Measurements from ENCODE around the gene MAIP1.

The MAIP1 gene

DNA sequence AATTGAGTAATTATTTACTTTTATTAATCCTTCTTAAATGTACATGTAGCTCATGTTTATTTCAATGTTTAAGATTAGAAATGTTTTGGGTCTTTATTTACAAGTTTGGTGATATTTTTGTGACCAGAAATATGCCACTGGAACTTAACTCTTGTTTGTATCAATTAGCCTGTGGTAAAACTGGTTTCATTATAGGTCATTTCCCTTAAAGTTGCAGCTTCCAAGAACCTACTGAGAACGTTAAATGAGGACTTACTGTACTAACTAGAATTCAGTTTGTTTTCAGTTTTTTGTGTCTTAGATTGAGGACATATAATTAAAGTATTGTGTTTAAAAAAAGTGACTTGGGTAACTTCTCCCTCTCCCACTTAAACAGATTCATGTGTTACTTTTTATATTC, 4.4 kb upstream of the MAIP1 start:
- DNase-seq = no peak

DNA sequence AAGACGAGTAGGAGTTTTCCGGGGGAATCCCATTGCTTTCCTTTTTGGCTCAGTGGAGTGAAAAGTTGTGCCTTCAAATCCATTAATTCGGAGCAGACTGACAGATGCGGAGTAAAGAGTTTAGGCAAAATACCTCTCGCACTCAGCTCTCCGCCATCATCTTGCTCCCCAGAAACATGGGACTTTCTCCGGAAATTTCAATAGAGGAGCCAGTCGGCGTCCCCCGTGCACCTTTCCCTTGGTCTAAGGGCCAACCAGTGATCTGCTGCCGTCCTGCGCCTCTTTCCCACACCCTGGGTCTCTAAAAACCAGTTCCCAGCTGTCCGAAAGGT, 409 bp upstream of the MAIP1 start:
- no peak for DNase-seq

DNA sequence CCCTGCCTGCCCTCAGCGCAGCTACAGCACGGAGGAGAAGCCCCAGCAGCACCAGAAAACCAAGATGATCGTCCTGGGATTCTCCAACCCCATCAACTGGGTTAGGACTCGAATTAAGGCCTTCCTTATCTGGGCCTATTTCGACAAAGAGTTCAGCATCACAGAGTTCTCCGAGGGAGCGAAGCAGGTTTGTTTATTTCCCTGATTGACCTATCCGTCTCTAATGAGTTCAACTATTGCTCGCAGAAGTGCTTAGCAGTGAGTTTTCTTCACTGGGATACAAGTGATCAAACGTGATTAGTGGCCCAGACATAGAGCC, 639 bp downstream of the MAIP1 start:
- no peak for DNase-seq

DNA sequence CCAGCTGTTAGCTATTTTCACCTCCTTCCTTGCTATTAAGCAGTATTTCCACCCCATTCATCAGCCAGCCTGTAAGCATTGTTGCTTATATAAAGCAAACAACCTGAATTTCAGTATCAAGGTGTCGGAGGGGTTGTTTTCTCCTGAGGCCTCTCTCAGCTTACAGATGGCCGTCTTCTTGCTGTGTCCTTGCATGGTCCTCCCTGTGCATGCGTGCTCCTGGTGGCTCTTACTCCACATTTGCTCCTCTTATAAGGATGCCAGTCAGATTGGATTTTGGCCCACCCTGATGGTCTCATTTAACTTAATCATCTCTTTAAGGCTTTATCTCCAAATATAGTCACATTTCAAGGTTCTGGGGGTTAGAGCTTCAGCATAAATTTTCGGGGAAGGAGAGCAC, 2.6 kb downstream of the MAIP1 start:
- no peak for DNase-seq

DNA sequence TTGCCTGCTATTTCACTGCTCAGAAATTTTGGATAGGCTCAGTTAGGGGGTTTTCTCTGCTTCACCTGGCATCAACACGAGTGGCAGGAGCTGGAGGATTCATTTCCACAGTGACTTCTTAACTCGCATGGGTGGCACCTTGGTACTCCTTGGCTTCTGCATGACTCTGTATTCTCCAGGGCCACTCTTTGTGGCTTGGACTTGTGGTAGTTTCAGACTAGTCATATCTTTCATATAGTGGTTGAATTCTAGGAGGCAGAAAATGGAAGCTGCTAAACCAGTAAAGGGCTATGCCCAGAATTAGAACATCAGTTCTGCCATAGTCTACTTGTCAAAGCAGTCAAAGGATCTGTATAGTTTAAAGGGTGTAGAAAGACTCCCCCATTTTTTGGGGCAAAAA, 6.8 kb downstream of the MAIP1 start:
- DNase-seq = no peak

DNA sequence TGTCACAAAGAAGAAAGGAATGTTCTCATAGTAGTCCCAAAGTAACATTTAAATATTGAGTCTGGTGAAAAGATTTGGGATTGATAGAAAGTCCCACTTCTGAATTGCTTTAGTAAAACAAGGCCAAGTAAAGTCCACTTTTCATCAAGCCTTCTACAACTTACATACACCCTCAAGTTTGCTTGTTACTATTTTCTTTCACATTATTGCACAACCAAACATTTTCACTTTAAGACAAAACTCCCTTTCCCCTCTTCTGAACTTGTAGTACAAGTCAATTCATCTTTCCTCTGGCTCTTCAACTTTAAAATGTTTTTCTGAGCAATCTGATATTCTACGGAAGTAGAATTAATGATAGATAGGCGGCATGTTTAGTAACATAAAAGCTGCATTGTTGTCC, 11.0 kb downstream of the MAIP1 start:
- no peak for DNase-seq

DNA sequence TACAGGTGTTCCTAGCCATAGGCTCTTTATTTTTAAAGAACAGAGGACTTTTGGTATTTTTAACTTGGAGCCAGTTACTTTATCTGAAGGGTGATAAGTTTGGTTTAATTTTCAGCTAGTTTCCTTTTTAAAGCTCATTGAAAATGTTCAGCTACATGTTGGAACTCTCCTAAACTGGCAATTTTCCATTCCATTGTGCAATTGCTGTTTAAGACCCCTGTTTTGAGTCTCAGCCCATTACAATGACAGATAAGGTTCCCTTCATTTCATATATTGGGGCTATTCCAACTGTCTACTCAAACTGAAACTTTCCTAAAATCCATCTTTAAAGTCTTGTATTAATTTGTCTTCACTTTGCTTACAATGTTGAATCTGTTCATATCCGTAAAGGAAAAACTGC, 11.6 kb downstream of the MAIP1 start:
- no peak for DNase-seq

DNA sequence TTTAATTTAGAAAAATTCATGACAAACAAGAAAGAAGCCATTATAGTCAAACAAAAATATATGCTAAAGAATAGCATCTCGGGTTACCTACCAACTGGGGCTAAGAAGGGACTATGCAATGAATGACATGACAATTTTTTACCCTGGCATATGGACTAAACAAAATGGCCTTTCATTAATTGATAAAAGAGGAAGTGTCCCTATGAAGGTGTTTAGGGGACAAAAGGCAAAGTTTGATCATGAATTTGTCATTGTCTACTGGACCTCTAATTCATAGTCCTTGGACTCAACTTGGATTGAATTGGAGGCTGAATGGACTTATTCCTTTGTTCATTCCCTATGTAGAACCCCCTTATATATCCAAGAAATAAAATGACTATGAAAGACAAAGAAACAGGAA, 12.7 kb downstream of the MAIP1 start:
- no peak for DNase-seq

DNA sequence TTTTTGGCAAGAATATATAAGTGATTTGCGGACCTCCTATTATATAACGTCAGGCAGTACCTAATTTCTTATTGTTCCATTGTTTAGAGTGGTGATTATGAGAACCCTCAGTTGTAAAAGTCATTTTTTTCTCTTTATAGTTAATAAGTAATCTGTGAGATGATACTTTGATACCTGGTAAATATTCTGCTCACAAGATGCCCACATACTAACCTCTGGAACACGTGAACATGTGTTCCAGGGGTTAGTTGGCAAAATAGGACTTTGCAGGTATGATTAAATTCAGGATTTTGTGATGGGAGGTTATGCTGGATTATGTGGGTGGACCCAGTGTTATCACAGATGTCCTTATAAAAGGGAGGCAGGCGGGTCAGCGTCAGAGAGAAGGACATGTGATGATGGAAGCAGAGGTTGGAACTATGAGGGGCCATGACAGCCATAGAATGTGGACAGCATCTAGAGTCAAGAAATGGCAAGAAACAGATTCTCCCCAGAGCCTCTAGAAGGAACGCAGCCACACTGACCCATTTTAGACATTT, 16.8 kb downstream of the MAIP1 start:
- no peak for DNase-seq

DNA sequence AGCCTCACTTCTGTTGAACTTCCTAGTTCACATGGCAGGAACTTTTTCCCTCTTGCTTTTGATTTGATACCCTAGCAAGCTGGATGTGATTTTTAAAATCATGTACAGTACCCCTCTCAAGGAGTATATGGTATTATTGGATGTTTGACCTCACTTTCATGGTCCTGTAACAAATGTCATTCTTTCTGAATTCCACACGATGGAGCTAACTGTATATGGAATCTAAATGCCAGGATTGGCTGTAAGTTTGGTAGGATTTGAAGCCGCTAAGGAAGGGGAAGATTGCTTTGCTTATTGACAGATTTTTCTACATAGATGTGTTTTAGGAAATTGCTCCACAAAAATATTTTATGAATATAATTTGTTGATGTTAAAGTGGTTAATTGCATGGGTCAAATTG, 18.3 kb downstream of the MAIP1 start:
- DNase-seq = no peak

DNA sequence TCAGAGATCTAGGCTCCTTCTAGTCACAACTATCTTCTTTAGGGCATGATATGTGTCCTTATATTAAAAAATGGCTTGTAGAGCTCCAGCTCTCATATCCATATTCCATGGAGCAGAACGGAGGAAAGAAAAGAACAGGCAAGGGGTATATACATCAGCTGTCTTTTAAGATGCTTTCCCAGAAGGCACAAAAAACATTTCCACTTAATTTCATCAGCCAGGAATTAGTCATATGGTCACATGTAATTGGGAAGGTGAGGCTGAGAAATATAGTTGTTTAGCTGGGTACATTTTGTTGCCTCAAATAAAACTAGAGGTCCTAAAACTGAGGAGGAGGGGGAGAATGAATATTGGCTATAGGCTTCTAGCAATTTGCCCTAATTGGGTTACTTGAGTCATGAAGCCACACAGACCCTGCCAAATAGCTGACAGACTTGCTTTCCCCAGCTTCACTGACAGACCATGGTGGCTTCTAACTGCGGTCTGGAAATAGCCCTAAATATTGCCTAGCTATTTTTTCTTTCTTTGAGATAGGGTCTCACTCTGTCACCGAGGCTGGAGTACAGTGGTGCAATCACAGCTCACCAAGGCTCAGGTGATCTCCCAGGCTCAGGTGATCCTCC, 20.0 kb downstream of the MAIP1 start:
- DNase-seq = no peak

DNA sequence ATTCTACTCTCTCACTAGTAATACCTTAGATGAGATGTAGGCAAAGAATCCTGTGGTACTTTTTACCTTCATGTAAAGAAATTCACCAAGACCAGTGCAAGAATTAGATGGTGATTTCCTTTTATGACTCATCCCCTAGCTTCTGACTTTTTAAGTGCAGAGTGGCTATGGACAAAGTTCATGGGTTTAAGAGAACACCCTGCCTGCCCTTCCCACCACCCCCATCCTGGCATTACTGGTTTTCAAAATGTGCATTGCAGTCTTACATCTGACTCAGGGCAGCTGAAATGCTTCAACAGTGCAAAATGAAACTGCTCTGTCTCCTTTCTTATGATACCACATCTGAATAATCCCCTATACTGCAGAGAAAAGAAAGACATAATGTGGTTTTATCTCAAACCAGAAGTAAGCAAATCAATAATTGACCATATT, 22.6 kb downstream of the MAIP1 start:
- DNase-seq = no peak

DNA sequence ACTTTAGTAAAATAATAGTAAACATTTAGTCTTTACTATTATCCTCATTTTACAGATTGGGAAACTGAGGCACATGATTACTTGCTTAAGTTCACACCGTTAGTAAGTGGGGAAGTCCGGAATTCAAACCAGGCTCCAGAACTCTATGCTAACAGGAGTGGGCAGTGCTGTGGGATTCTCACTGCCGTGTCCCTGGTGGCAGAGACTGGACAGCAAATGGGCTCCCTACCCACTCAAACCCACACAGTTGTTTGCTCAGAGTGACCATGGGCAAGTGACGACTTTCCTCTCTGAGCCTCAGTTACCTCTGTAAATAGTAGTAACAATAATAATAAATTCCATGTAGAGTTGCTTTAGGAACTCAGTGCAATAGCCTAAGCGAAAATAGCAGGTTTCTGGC, 24.0 kb downstream of the MAIP1 start:
- DNase-seq = no peak

DNA sequence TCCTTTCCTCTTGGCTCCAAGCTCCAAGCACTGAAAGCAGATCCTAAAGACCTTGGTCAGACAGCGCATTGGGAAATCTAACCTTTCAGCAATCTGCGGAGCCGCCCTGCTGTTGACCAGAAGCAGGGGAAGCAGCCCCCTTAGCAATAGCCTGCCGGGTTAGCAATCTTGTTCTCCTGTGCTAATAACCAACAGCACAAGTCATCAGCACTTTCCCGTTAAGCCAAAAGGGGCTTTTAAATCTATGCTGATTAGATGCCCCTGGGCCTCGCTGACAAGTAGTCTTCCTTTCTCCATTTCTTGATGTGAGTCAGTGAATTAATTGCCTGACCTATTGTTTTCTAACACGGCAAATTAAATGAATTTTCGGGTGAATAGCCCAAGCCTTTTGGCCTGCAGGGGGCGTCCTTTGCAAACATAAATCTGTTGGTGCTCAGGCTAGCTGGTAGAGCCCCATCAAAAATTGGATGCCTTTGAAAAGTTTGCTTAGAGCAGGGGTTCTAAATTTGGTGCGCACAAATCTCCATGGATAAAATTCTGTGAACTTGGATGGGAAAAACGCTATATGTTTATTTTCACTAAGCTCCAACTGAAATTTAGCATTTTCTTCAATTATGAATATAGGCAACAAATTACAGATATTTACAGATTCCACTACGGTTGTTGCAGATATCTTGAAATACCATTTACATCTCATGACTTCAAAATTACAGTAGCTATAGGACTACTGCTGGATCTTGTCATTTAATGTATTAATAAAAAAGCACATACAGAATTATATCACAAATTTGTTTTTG, 24.6 kb downstream of the MAIP1 start:
- peak; percentile 84 for DNase-seq

DNA sequence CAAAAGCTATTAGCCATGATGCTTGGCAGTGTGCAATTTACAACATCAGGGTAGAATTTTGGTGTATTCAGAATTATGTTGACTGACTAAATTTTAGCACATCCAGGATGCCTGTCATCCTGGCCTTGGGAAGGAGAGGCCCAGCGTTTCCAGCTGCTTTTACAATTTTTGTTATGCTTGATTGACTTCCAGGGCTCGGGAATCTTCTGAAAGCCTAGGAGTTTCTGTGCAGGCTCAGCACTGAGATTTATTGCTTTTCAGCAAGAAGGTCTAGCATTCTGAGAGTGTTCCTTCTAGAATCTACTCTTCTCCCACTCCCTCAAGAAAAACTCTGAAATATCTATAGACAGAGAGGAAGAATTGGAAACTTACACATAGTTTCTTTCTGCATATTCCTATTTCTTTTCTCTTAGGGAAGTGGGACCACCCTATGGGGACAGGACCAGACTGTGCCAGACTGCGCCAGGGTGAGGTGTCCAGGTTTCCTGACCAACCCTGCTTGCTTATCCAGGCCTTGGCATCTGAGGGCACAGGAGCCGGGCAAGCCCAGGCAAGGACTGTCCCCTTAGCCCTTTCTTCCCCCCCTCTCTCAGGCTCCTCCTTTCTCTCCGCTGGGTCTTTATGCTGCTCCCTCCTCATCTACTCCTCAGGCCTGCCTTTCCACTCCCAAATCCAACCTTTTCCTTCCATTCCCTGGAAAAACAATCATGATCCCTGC, 26.9 kb downstream of the MAIP1 start:
- DNase-seq = no peak

DNA sequence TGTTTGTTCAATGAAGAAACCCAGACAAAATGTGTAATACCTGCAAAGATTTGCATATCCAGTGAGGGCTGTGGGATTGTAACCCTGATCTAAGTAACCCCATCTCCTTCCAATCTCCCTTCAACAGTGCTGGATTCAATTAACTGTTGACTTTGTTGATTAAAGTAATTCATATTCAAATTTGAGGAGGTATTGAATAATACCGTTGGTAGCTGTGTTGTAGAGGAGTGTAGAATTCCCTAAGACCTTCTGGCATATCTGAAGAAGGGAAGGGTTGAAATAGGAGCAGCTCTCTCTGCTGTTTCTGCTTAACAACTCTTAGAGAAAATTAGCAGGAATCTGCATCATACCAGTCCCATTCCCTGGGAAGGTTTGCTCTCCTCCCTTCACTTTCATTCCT, 28.2 kb downstream of the MAIP1 start:
- DNase-seq = no peak

DNA sequence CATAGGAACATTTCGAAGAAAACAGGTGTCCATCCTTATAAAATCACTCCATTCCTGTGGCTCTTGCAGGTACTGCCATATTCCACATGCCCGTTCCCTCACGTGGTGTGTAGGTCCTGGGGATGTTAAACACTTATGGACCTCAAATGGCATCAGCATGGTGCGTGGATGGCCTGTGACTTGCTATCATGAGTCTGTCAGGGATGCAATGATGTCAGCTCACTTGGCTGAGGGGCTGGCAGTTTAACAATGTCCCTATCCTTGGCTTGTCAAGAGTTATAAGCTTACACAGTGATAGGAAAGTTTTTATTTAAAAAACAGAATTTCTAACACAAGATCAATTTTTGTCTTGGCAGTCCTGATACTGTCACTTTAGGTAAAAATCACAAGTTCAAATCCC, 28.8 kb downstream of the MAIP1 start:
- no peak for DNase-seq

DNA sequence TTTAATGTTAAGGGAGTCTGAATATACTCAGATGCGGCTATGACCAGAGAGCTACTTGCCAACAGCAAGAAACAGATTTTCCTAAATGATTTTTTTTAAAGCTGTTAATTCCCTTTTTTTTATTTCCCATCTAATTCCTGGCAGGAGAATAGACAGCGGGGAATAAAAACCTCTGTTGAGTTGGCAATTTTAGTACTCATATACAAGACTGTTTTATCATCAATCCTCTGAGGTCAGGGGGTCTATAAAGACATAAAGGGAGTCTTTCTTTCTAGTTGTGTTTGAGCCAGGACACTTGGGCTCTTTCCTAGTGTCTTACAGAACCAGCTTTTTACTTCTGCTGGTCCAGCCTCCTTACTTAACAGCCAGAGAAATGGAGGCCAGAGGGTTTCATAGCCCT, 29.4 kb downstream of the MAIP1 start:
- DNase-seq = no peak

DNA sequence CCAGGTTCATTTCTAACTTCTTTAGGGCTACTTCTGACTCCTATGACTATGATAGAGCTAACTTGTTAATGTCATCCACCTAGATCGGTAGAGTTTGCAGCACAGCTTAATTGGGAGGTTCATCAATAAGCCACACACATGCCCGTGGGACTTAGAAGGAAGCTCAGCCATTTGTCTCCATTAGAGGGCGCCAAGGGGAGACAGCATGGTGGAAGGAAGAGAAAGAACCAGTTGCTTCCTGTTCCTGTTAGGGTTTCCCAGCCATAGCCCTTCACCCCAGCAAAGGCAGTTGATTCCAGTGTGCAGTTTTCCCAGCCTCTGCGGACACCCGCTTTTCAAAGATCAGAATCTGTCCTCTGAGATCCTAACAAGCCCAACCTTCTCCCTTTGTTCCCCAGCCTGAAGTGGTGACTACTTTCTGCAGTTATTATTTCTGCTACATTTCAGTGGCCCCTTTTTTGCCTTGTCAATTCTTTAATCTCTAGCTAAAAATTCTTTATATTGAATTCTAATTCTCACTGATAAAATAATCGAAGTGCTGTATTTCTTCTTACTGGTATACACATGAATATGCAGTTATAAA, 30.3 kb downstream of the MAIP1 start:
- DNase-seq = peak; percentile 25

DNA sequence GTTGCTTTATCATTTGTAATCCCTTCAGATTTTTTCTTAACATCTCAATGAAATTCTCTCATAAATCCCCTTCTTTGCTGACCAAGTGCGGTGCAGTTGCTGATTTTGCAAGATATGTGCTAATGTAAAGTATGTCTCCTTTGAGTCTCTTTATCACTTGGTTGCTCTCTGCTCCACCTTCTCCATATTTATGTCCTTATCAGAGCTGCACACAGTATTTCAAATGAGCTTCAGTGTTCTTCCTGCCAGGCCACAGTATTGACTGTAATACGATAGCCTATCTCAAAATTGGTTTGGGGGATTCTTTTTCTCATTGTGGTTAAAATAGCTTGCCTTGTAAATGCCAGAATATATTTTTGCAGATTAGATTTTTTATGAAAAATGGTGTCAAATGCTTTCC, 32.2 kb downstream of the MAIP1 start:
- no peak for DNase-seq

DNA sequence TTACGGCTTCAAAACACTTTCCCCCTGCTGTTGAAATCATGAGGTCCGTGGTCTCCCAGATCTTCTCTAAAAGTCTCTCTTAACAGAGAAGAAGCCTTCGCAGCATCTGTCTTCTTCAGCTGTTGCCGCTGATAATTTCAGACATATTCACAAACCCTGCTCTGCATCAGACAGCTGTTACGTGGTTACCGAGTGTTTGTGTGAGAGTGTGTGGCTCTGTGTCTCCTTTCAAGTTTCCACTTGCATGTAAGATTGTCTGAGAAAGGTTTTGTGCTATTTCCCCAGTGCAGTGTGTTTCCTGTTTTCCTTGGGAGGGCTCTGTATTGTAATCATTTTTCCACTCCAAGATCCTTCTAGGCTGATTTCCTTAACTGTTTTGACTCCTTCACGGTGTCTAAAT, 32.8 kb downstream of the MAIP1 start:
- DNase-seq = no peak

DNA sequence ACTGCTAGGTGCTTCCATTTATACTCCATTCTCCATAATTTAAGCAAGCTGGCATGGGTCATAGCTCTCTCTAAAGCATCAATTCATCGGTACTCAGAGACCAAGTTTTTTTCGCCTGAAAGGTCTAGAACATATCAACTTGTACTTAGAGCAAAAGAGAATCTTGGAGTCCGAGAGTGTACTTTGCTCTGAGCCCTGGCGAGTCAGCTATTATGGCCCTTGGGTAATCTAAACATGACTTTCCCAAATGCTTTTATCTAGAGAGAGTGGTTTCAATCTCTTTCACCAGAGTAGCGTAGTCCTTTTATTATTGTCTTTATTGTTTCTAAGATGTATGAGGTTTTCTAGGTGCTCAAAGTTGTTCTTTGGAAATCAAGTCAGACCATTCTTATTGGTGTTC, 34.4 kb downstream of the MAIP1 start:
- DNase-seq = no peak

DNA sequence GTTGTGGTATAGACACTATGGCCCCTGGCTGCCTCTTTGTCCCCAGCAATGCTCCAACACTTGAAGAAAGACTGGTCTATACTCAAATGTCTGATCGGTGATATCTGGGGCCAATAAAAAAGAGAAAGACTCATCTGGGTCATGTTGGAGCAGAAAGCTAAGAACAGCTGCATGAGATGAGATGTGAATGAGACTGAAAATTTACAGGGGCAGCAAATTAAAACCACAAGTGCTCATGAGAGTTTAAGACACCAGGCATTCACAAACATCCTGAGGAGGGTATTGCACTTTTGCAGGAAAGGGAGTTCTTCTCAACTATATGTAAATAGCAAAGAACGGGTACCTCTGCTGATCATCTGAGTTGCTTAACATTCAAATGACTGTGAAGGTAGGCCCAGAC, 36.3 kb downstream of the MAIP1 start:
- DNase-seq = no peak

DNA sequence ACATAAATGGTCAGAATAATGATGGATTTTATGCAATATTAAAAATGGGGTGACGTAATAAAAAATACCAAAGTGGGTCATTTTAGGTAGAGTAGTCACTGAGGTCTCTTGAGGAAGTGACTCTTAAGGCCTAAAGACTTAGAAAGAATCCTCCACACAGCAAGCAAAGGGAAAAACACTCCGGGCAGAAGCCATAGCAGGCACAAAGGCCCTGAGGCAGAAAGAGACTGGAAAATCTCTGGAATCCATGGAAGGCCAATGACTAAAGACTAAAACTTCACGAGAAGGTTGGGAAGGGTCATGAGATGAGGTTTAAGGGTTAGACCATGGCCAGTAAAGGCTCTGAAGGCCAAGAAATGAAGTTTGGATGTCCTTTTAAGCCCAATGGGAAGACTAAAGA, 36.9 kb downstream of the MAIP1 start:
- no peak for DNase-seq

Measured in activated gamma-delta T cell treated with Interleukin-2 at 50 U/mL for 16 hours (primary cell).